GF-D8 (cell line): ENCODE results near the gene ARHGAP24.
"Not testable (repeated sequence)": the region's sequence is repeated elsewhere in the genome, so short reads cannot be mapped to it uniquely, and the experiment has no call there.

Experiments
- DNase-seq: peaks from one replicate; lab custom pipeline; 2025; lab: John Stamatoyannopoulos, UW

ARHGAP24 gene

DNA sequence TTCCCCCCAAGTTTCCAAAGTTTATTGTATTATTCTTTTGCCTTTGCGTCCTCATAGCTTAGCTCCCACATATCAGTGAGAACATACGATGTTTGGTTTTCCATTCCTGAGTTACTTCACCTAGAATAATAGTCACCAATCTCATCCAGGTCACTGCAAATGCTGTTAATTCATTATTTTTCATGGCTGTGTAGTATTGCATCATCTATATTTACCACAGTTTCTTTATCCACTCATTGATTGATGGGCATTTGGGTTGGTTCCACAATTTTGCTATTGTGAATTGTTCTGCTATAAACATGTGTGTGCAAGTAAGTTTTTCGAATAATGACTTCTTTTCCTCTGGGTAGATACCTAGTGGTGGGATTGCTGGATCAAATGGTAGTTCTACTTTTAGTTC is 43.6 kb downstream of the ARHGAP24 start:
- not testable (repeated sequence) for DNase-seq

- no peak for DNase-seq
Measured at GRCh38 chr4:85520765-85521749, 46.1 kb downstream of the ARHGAP24 start.

- DNase-seq, result no peak
Measured at GRCh38 chr4:85522277-85522676, 47.3 kb downstream of the ARHGAP24 start.

DNA sequence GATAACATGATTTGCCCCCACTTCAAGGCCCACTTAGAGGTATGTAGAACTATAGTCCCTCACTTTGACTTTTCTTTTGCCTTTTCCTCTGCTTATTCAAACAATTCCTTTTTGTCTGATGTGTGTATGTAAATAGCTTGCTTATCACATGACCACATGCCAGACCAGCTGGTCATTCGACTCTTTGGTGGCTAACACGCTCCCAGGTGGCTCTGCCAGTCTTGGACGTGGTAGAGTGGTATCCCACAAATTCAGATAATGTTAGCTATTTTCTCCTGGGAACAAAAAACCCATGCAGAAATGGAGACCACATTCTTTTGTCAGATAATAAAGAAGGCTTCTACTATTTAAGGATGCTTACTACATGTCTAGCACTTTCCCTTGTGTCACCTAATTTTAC is 47.9 kb downstream of the ARHGAP24 start:
- no peak for DNase-seq

DNA sequence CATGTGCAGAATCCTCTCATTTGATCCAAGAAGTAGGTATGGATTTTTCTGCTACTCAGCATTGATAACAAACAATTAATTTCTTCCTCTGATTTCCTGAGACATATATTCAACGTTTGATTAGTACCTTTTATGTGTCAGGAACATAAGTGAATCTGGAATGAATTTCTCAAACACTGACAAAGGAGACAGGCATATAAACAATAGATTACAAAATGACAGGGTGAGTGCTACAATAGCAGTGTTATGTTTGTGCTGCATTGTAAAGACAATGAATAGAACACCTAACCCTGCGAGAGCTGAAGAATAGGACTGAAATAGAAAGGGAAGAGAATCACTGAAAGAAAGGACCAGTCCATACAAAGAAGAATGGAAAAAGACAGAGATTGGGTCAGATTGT is 52.9 kb downstream of the ARHGAP24 start:
- DNase-seq, result no peak

GRCh38 chr4:85531560-85532341 is 56.8 kb downstream of the ARHGAP24 start:
- DNase-seq, result no peak

DNA sequence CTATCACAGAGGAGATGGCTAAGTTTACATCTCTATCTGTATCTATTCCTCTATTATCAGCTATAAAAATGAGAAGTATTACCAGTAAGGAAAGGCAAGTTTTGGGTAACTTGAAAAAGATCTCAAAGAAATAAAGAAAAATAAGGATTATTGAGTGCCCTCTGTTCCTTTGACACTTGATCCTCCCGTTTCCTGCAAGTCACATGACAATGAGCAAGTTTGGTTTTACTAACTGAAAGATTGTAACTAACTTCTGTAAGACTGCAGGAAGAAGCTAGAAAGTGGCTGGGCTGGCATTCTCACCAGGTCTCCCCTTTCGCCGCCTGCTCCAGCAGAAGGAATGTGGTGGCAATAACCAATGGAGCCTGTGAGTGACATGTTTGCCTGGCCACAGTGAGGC is 59.2 kb downstream of the ARHGAP24 start:
- no peak for DNase-seq

- no peak for DNase-seq
Measured at GRCh38 chr4:85543832-85544231, 68.9 kb downstream of the ARHGAP24 start.

DNA sequence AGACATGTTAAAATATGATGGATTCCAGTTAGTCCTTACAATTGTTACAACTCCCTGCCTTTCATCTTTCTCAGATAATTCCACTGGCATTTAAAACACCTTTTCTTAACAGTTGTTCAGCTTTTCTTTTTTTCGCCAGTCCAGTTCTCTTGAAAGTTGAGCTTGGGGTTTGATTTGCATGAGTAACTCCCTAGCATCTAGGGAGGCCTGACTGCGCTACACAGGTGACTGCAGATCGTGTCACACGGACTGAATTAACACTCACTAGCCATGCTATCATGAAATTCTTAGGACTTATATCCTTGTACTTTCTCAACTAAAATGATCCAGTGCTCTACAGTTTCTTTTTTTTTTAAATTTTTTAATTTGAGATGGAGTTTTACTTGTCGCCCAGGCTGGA is 69.8 kb downstream of the ARHGAP24 start:
- DNase-seq, result no peak

DNA sequence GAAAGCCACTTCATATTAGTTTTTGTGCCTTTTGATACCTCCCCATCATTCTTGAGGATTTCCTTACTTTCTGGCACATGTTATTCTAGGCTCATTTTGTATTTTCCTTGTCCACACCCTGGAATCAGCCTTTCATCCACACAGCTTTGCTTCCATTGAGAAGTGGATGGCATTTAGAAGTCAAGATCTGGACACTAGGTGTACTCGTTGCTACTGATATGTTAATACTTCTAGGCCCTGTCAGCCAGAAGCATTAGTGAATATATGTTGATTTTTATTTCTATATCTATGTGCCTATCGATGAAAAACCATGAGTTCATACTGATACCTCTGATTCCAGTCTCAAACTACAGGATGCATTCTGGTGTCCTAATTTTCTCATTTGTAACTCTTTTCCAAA is 73.2 kb downstream of the ARHGAP24 start:
- no peak for DNase-seq

- no peak for DNase-seq
Measured at GRCh38 chr4:85548841-85549240, 73.9 kb downstream of the ARHGAP24 start.

- DNase-seq, result no peak
Measured at GRCh38 chr4:85555206-85555605, 80.3 kb downstream of the ARHGAP24 start.

GRCh38 chr4:85556283-85556682 is 81.3 kb downstream of the ARHGAP24 start:
- DNase-seq, result no peak

DNA sequence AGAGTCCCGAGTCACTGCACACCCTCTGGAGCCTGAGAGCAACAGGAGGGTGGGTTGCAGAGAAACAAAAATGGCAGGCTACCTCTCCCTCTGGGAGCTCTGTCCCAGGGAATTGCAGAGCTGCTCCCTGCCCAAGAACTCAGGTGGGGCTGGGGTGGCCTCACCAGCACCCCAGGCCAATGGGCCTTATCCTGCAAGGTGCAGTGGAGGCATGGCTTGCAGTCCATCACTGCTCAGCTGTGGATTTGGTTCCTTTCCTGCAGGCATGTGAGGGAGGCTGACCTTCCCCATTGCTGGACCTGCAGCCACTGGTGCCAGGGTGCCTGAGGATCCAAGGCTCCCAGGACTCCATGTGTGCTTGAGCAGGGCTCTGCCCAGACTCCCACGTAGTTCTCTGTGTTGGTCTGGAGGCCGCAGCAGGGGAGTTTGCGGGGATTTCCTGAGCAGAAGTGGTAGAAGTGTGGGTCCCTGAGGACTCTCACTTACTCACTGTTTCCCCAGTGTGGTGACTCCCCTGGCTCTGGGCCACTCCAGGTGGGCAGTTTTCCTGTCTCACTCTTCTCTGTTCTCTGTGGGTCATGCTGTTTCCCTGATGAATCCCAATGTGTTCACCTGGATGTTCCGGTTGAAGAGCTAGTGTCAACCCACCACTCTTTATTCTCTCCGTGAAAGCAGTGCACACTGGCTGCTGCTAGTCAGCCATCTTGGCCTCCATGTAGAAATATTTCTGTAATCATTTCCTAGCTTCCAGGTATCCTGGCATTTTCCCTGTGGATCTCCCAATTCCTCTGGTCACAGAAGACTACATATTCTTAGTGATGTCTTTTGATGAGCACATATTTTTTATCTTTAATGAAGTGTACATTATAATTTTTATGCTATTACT is 82.3 kb downstream of the ARHGAP24 start:
- DNase-seq, result no peak

- DNase-seq, result no peak
Measured at GRCh38 chr4:85565761-85566480, 91.0 kb downstream of the ARHGAP24 start.

DNA sequence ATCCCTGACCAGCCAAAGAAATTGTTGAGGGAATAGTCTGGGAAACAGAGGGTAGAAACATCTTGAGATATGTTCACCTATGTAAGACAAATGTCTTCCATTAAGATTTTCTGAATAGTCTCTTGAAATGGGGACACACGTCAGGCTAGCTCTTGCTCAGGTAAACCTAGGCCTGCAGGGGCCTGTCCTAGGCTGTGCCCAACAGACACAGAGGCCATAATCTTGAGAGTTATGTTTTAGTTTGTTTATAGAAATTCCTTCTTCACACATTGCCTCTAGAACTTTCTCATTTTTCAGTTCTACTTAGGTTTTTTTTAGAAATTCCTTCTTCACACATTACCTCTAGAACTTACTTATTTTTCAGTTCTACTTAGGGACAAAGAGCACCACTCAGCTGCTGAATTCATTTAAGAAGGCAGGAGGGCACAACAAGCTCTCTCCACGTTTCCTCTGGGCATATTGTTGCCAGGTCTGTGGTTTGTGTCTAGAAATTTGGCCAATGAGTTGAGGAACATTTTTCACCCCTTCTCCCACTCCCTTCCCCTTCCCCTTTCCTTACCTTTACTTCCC is 94.9 kb downstream of the ARHGAP24 start:
- DNase-seq, result no peak

DNA sequence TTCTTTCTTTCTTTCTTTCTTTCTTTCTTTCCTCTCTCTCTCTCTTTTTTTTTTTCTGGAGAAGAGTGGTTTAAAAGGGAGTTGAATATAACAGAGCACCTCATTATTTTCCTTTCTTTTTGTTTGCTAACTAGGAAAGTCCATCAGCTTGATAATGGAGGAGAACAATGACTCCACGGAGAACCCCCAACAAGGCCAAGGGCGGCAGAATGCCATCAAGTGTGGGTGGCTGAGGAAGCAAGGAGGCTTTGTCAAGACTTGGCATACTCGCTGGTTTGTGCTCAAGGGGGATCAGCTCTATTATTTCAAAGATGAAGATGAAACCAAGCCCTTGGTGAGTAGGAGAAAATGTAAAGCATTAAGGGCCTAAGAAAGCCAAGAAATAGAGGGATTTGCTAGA is 95.4 kb downstream of the ARHGAP24 start:
- no peak for DNase-seq

GRCh38 chr4:85571008-85571407 is 96.1 kb downstream of the ARHGAP24 start:
- DNase-seq, result no peak

- no peak for DNase-seq
Measured at GRCh38 chr4:85573270-85573669, 98.3 kb downstream of the ARHGAP24 start.

DNA sequence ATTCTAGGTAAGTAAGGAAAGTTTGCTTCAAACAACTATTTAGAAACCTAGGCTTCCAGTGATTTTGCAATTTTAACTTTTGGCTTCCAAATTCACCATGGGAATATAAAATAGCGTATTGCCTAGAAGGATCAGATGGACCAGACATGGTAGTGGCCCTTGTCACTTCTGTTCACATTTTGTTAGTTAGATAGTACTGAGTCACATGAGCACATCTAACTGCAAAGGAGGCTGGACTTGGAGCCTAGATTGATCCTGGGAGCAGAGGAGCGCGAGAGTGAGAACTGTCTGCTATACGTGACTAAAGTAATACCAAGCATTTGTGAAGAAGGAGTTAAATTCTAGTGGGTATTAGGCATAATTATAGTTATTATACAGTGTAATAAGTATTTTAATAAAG is 102.4 kb downstream of the ARHGAP24 start:
- no peak for DNase-seq

GRCh38 chr4:85579942-85580341 is 105.0 kb downstream of the ARHGAP24 start:
- DNase-seq, result no peak
